ENCODE data around the gene DAPK3. TPM values are rescaled to one million over a fixed set of nuclear protein-coding genes. Genes with fewer than 3 reads are reported as not detected.

DAPK3 gene
- total RNA-seq, 4 donors from 2014 or later: 54.6 to 89.0 (median 82.3) TPM

GRCh38 chr19:3979289-3979673 lies 8.4 kb upstream of the DAPK3 start:
- in situ Hi-C loops (cut with MboI; ENCODE audit: low pct_ligation_motif_present in 1 of 4, low pct_unique_long_range_greater_than_20kb in 1 of 4, low sequenced_read_pairs in 3 of 4): loop anchor here in 1 of 4 donors (25.0 kb wide), 1 partner anchor 158 kb away; no protein-coding TSS in a partner anchor
- Histone ChIP-seq H3K9me3 (no peaks in the 10 kb centered on the region), H3K4me1 (peaks cover 8 to 17% (median 12%) of the 10 kb centered on the region in 4 donors), H3K4me3 (no peak overlapping the region), H3K27me3 (no peaks in the 10 kb centered on the region), H3K27ac (no peak overlapping the region), H3K36me3 (peaks cover 0 to 85% (median 39%) of the 10 kb centered on the region in 4 donors)
- 93% methylated on average over 18 of the region's 18 CpGs; no CpG with 5 or more reads in 1 of the 2 donors for WGBS, 2 donors (ENCODE audit: low coverage in 1 of 2)
- TF ChIP-seq POLR2AphosphoS5 (IDR thresholded peaks at IDR 0.05): no peak
- no peak for TF ChIP-seq POLR2A (IDR thresholded peaks at IDR 0.05)
- TF ChIP-seq EP300 (IDR thresholded peaks at IDR 0.05; ENCODE audit: low read depth): no peak
- no peak for TF ChIP-seq CTCF (IDR thresholded peaks at IDR 0.05)
- no peak for DNase-seq
- intact Hi-C loops (cut with DNase I; ENCODE audit: low total_unique reads): no loop called here

GRCh38 chr19:3978145-3978544 lies 7.2 kb upstream of the DAPK3 start:
- Histone ChIP-seq H3K27ac (no peak overlapping the region), H3K36me3 (peaks cover 0 to 76% (median 39%) of the 10 kb centered on the region in 4 donors), H3K4me1 (peaks cover 0 to 6% (median 1%) of the 10 kb centered on the region in 4 donors), H3K9me3 (no peaks in the 10 kb centered on the region), H3K27me3 (no peaks in the 10 kb centered on the region), H3K4me3 (no peak overlapping the region)
- in situ Hi-C loops (cut with MboI; ENCODE audit: low pct_ligation_motif_present in 1 of 4, low pct_unique_long_range_greater_than_20kb in 1 of 4, low sequenced_read_pairs in 3 of 4) (loop anchor here in 1 of 4 donors (25.0 kb wide), 1 partner anchor 159 kb away; no protein-coding TSS in a partner anchor), intact Hi-C loops (cut with DNase I; ENCODE audit: low total_unique reads) (no loop called here)
- TF ChIP-seq CTCF (IDR thresholded peaks at IDR 0.05) (no peak), POLR2A (IDR thresholded peaks at IDR 0.05) (no peak), POLR2AphosphoS5 (IDR thresholded peaks at IDR 0.05) (no peak), EP300 (IDR thresholded peaks at IDR 0.05; ENCODE audit: low read depth) (no peak)
- WGBS, 2 donors (ENCODE audit: low coverage in 1 of 2): 90 to 100% methylated on average over 1 to 19 of the region's 19 CpGs
- no peak for DNase-seq

- Histone ChIP-seq H3K4me3 (no peak overlapping the region), H3K27me3 (no peaks in the 10 kb centered on the region), H3K36me3 (peaks cover 0 to 69% (median 36%) of the 10 kb centered on the region in 4 donors), H3K9me3 (no peaks in the 10 kb centered on the region), H3K27ac (no peak overlapping the region), H3K4me1 (peaks cover 0 to 2% (median 0%) of the 10 kb centered on the region in 4 donors)
- no peak for DNase-seq
- WGBS, 2 donors (ENCODE audit: low coverage in 1 of 2): 94% methylated on average over 59 of the region's 59 CpGs; no CpG with 5 or more reads in 1 of the 2 donors
- intact Hi-C loops (cut with DNase I; ENCODE audit: low total_unique reads): no loop called here
- TF ChIP-seq CTCF (IDR thresholded peaks at IDR 0.05): peak in 1 of 5 experiments; percentile 16
- TF ChIP-seq EP300 (IDR thresholded peaks at IDR 0.05; ENCODE audit: low read depth): no peak
- TF ChIP-seq POLR2A (IDR thresholded peaks at IDR 0.05): no peak
- TF ChIP-seq POLR2AphosphoS5 (IDR thresholded peaks at IDR 0.05): peak in 2 of 3 donors; percentile 39 to 52
- in situ Hi-C loops (cut with MboI; ENCODE audit: low pct_ligation_motif_present in 1 of 4, low pct_unique_long_range_greater_than_20kb in 1 of 4, low sequenced_read_pairs in 3 of 4): loop anchor here in 1 of 4 donors (25.0 kb wide), 1 partner anchor 160 kb away; no protein-coding TSS in a partner anchor
Observed at GRCh38 chr19:3977242-3978143, 6.6 kb upstream of the DAPK3 start.

All from transverse colon (tissue), 4 donors.